Osteoblast (primary cell): ENCODE data around the gene CCL13. TPM values are rescaled to one million over a fixed set of nuclear protein-coding genes. Genes with fewer than 3 reads are reported as not detected.

Experiments
- DNase-seq: peaks from one replicate; pipeline ENCODE4 v3.0.0; 2011; ENCODE audit warnings: low spot score, mixed read lengths; ENCODE audit not compliant: insufficient read length; ENCODE audit errors: missing footprints
- H2AFZ ChIP-seq: 2 replicates; pipeline ENCODE4 v1.6.0; 2011; ENCODE audit warnings: mild to moderate bottlenecking, low read length
- H3K27ac ChIP-seq: 2 replicates; pipeline ENCODE4 v1.5.1; 2011; ENCODE audit warnings: mild to moderate bottlenecking, low read depth, low read length, moderate library complexity
- H3K27me3 ChIP-seq: 2 replicates; pipeline ENCODE4 v1.6.0; 2012; ENCODE audit warnings: mild to moderate bottlenecking, control low read depth, inconsistent platforms, low read length, moderate library complexity; ENCODE audit not compliant: insufficient read depth
- H3K36me3 ChIP-seq: 2 replicates; pipeline ENCODE4 v1.5.1; 2011; ENCODE audit warnings: mild to moderate bottlenecking, low read length, control low read depth, moderate library complexity; ENCODE audit not compliant: insufficient read depth
- H3K4me1 ChIP-seq: 2 replicates; pipeline ENCODE4 v1.5.1; 2011; ENCODE audit warnings: mild to moderate bottlenecking, low read length, control low read depth, moderate library complexity; ENCODE audit not compliant: insufficient read depth
- H3K4me2 ChIP-seq: 2 replicates; pipeline ENCODE4 v1.6.0; 2011; ENCODE audit warnings: mild to moderate bottlenecking, low read length; ENCODE audit not compliant: insufficient read depth
- H3K4me3 ChIP-seq: fragments of 200-600 bp; sonication (generic); 3 replicates; pipeline ENCODE4 v1.5.1; 2012; ENCODE audit warnings: mild to moderate bottlenecking, low read length, inconsistent platforms; ENCODE audit not compliant: insufficient read depth
- H3K79me2 ChIP-seq: 2 replicates; pipeline ENCODE4 v1.6.0; 2012; ENCODE audit warnings: mild to moderate bottlenecking, low read length, control low read depth, inconsistent platforms; ENCODE audit not compliant: insufficient read depth
- H3K9me3 ChIP-seq: 2 replicates; pipeline ENCODE4 v1.5.1; 2011; ENCODE audit warnings: low read depth, low read length, control low read depth
- H4K20me1 ChIP-seq: 2 replicates; pipeline ENCODE4 v1.6.0; 2012; ENCODE audit warnings: mild to moderate bottlenecking, low read length, control low read depth; ENCODE audit not compliant: insufficient read depth
- CTCF ChIP-seq: IDR thresholded peaks from 2 replicates; pipeline ENCODE4 v1.5.1; 2011; ENCODE audit warnings: mild to moderate bottlenecking, low read depth, low read length, moderate library complexity; ENCODE audit errors: extremely low read depth
- total RNA-seq: library from RNA; depleted of rRNA; stranded (reverse); fragments of >200 nt; gene quantifications from 2 replicates; pipeline ENCODE4 v1.2.3, GENCODE V29; 2012

CCL13 gene
- total RNA-seq, 1 donor = 0.36 TPM

GRCh38 chr17:34364751-34365150, 8.5 kb downstream of the CCL13 start:
- Histone ChIP-seq H4K20me1 (no peaks in the 10 kb centered on the region), H2AFZ (no peak overlapping the region), H3K4me2 (no peak overlapping the region), H3K4me3 (no peak overlapping the region), H3K9me3 (no peaks in the 10 kb centered on the region), H3K27ac (no peak overlapping the region), H3K4me1 (no peaks in the 10 kb centered on the region), H3K27me3 (peaks cover 9% of the 10 kb centered on the region), H3K79me2 (no peaks in the 10 kb centered on the region), H3K36me3 (no peaks in the 10 kb centered on the region)
- no peak for TF ChIP-seq CTCF
- no peak for DNase-seq

- no peak overlapping the region for H3K27ac ChIP-seq
- H3K79me2 ChIP-seq = no peaks in the 10 kb centered on the region
- H4K20me1 ChIP-seq = no peaks in the 10 kb centered on the region
- no peaks in the 10 kb centered on the region for H3K4me1 ChIP-seq
- no peak for DNase-seq
- TF ChIP-seq CTCF = no peak
- no peak overlapping the region for H3K4me2 ChIP-seq
- no peaks in the 10 kb centered on the region for H3K9me3 ChIP-seq
- H2AFZ ChIP-seq = no peak overlapping the region
- no peaks in the 10 kb centered on the region for H3K36me3 ChIP-seq
- peaks cover 9% of the 10 kb centered on the region for H3K27me3 ChIP-seq
- no peak overlapping the region for H3K4me3 ChIP-seq
Observed at GRCh38 chr17:34365340-34365739, 9.1 kb downstream of the CCL13 start.

GRCh38 chr17:34366010-34366409, 9.7 kb downstream of the CCL13 start:
- no peaks in the 10 kb centered on the region for H3K36me3 ChIP-seq
- no peak overlapping the region for H3K4me2 ChIP-seq
- no peak for TF ChIP-seq CTCF
- no peaks in the 10 kb centered on the region for H3K9me3 ChIP-seq
- H2AFZ ChIP-seq = no peak overlapping the region
- no peaks in the 10 kb centered on the region for H4K20me1 ChIP-seq
- peaks cover 9% of the 10 kb centered on the region for H3K27me3 ChIP-seq
- H3K27ac ChIP-seq = no peak overlapping the region
- no peak for DNase-seq
- no peaks in the 10 kb centered on the region for H3K4me1 ChIP-seq
- no peaks in the 10 kb centered on the region for H3K79me2 ChIP-seq
- H3K4me3 ChIP-seq = no peak overlapping the region

GRCh38 chr17:34366529-34367107, 10.3 kb downstream of the CCL13 start:
- H2AFZ ChIP-seq = no peak overlapping the region
- TF ChIP-seq CTCF = no peak
- H3K27me3 ChIP-seq = peaks cover 9% of the 10 kb centered on the region
- no peak for DNase-seq
- H4K20me1 ChIP-seq = no peaks in the 10 kb centered on the region
- H3K4me2 ChIP-seq = no peak overlapping the region
- H3K79me2 ChIP-seq = no peaks in the 10 kb centered on the region
- no peaks in the 10 kb centered on the region for H3K4me1 ChIP-seq
- no peaks in the 10 kb centered on the region for H3K36me3 ChIP-seq
- no peak overlapping the region for H3K4me3 ChIP-seq
- no peak overlapping the region for H3K27ac ChIP-seq
- H3K9me3 ChIP-seq = no peaks in the 10 kb centered on the region
